ENCODE data around the gene CATSPER2.
A peak's percentile ranks its signal among the peaks of the same experiment; 100 is the strongest.
"Not testable (repeated sequence)": the region's sequence is repeated elsewhere in the genome, so short reads cannot be mapped to it uniquely, and the experiment has no call there.

CATSPER2 gene

DNA sequence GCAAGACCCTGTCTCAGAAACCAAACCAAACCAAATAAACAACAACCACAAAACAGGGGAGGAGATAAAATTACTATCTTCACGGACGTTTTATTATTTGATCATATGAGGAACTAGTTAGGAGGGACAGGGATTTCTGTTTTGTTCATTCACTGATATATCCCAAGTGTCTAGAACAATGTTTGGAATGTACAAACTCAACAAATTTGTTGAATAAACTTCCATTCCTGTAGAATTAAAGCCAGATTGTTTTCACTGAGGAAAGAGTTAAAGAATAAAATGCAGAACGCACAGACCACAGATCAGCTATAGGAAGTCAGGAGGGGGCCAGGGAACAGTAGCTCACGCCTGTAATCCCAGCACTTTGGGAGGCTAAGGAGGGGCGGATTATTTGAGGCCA lies 23.5 kb downstream of the CATSPER2 start:
- TF ChIP-seq, protein P1, sequence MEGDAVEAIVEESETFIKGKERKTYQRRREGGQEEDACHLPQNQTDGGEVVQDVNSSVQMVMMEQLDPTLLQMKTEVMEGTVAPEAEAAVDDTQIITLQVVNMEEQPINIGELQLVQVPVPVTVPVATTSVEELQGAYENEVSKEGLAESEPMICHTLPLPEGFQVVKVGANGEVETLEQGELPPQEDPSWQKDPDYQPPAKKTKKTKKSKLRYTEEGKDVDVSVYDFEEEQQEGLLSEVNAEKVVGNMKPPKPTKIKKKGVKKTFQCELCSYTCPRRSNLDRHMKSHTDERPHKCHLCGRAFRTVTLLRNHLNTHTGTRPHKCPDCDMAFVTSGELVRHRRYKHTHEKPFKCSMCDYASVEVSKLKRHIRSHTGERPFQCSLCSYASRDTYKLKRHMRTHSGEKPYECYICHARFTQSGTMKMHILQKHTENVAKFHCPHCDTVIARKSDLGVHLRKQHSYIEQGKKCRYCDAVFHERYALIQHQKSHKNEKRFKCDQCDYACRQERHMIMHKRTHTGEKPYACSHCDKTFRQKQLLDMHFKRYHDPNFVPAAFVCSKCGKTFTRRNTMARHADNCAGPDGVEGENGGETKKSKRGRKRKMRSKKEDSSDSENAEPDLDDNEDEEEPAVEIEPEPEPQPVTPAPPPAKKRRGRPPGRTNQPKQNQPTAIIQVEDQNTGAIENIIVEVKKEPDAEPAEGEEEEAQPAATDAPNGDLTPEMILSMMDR (IDR thresholded peaks at IDR 0.05; ENCODE audit: low read depth, low read length) = no peak
- DNase-seq = no peak
- Histone ChIP-seq H3K9me3 (no peaks in the 10 kb centered on the region), H3K36me3 (no peaks in the 10 kb centered on the region), H3K4me3 (ENCODE audit: low read depth, low read length) (no peak overlapping the region), H3K4me1 (no peaks in the 10 kb centered on the region), H3K27me3 (no peaks in the 10 kb centered on the region)

DNA sequence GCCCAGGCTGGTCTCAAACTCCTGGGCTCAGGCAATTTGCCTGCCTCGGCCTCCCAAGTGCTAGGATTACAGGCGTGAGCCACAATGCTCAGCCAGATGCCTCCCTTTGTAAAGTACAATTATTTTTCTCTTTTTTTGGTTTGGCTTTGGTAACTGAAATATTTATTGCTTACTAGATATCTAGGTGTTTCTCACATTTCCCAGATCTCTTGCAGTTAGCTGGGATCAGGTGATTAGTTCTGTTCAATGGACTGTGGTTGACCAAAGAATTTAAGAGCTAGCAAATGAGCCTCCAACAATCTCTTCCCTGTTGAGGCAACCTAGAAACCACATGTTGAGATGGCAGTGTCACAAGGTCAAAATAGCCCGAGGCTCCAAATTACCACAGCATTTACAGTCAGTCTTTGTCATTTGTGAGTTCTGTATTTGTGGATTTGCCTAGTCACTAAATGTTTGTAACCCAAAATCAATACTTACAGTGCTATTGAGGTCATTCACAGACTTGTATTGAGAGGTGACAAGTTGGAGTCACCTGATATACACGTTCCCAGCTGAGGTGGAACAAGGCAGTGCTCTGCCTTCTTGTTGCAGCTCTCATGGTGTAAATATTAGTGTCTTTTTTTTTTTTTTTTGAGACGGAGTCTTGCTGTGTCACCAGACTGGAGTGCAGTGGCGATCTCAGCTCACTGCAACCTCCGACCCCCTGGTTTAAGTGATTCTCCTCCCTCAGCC lies 26.4 kb downstream of the CATSPER2 start:
- DNase-seq = not testable (repeated sequence)

DNA sequence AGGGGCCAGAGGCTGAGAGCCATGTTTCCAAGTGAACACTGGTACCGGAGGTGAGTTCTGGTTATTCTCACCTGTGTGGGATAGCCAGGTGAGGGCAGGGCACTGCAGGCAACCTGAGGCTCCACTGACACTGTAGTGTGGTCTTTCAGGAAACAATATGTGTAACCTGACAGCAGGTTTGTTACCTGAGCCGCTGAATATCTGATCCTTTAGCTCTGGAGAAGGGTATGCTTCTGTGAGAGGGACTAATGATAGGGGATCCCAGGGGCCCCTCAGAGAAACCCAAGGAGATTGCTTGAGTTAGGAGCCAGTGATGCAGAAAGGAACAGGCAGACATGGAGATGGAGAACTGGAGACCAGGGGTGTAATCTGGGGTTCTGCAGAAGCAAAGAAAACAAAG lies 29.9 kb downstream of the CATSPER2 start, which contains the start of gene STRC:
Gene STRC, minus strand, starts transcription at position 101 of the 400 bp plus-strand sequence. Its CDS starts 78 bp downstream, at position 23.
- not testable (repeated sequence) for H3K36me3 ChIP-seq; DNase-seq; H3K27me3 ChIP-seq; H3K9me3 ChIP-seq; H3K4me3 ChIP-seq (ENCODE audit: low read depth, low read length); H3K4me1 ChIP-seq

More for the DNA sequence above, 26.4 kb downstream of the CATSPER2 start:
- H3K36me3 ChIP-seq; H3K4me3 ChIP-seq (ENCODE audit: low read depth, low read length); H3K4me1 ChIP-seq; H3K9me3 ChIP-seq; H3K27me3 ChIP-seq: not testable (repeated sequence)

DNA sequence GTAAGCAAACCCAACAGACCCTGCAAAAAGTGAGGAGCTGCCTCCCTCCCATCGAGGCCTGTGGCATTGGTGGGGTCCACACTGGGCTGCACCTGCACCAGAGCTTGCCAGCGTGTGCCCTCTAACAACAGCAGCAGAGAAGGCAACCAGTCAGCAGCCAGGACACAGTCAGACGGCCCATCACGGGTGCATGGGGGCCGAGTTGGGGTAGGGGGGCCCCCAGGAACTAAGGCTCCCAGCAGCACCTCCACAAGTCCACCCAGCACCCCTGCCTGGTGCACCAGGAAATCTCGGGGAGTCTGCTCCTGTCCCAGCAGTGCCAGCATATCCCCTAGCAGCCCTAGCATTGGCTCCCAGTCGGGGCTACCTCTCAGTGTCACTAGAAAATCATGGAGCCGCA lies 30.9 kb downstream of the CATSPER2 start:
- not testable (repeated sequence) for DNase-seq, H3K9me3 ChIP-seq

DNA sequence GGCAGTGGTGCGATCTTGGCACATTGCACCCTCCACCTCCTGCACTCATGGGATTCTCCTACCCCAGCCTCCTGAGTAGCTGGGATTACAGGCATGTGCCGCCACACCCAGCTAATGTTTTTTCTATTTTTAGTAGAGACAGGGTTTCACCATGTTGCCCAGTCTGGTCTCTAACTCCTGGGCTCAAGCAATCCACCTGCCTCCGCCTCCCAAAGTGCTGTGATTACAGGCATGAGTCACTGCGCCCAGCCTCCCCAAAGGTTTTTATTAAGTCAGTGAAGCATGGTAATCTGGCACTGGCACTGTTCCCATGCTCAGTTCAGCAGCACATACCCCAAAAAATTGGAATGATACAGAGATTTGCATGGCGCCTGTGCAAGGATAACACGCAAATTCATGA lies 46.4 kb downstream of the CATSPER2 start:
- not testable (repeated sequence) for H3K27me3 ChIP-seq; H3K9me3 ChIP-seq; H3K36me3 ChIP-seq; H3K4me3 ChIP-seq (ENCODE audit: low read depth, low read length)
- peaks cover 13% of the 10 kb centered on the region for H3K4me1 ChIP-seq
- peak; percentile 88 for DNase-seq

More for the DNA sequence above, 30.9 kb downstream of the CATSPER2 start:
- not testable (repeated sequence) for H3K4me1 ChIP-seq; H3K27me3 ChIP-seq; H3K36me3 ChIP-seq; H3K4me3 ChIP-seq (ENCODE audit: low read depth, low read length)

DNA sequence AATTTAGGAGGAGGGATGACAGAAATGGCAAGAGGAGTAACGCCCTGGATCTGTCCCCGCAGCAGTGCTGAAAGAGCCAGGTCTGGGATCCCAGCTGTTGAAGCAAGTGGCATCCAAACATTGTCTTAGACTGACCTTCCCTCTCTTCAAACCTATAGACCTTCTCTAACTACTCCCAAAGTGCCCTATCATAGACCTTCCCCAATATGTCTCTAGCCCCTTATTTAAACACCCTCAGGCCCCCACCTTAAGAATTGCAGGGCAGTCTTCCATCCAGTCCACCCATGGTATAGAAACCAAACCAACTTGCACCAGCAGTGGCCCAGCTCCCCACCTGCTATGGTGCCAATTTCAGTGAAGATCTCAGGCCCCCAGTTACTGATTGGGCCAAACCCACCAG lies 48.4 kb downstream of the CATSPER2 start:
- not testable (repeated sequence) for H3K9me3 ChIP-seq; H3K4me3 ChIP-seq (ENCODE audit: low read depth, low read length); H3K36me3 ChIP-seq; H3K27me3 ChIP-seq; DNase-seq
- peaks cover 13% of the 10 kb centered on the region for H3K4me1 ChIP-seq

DNA sequence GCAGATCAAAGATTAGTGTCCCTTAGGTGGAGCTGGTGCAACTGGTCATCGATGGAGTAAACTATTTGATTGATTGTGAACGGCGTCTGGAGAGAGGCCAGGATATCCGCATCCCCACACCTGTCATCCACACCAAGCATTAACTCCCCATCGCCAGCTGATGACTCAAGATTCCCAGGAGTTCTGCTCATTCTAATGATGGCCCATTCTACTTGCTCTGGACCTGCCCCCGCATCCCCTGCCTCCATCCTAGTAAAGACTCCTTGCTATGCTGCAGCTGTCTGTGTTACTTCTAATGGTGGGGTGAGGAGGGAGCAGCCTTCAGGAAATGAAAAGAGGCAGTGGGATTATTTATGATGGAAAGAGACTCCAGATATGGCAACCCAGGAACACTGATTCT lies 49.5 kb downstream of the CATSPER2 start:
- H3K4me3 ChIP-seq (ENCODE audit: low read depth, low read length); H3K36me3 ChIP-seq; H3K27me3 ChIP-seq; DNase-seq; H3K9me3 ChIP-seq: not testable (repeated sequence)
- peaks cover 13% of the 10 kb centered on the region for H3K4me1 ChIP-seq

DNA sequence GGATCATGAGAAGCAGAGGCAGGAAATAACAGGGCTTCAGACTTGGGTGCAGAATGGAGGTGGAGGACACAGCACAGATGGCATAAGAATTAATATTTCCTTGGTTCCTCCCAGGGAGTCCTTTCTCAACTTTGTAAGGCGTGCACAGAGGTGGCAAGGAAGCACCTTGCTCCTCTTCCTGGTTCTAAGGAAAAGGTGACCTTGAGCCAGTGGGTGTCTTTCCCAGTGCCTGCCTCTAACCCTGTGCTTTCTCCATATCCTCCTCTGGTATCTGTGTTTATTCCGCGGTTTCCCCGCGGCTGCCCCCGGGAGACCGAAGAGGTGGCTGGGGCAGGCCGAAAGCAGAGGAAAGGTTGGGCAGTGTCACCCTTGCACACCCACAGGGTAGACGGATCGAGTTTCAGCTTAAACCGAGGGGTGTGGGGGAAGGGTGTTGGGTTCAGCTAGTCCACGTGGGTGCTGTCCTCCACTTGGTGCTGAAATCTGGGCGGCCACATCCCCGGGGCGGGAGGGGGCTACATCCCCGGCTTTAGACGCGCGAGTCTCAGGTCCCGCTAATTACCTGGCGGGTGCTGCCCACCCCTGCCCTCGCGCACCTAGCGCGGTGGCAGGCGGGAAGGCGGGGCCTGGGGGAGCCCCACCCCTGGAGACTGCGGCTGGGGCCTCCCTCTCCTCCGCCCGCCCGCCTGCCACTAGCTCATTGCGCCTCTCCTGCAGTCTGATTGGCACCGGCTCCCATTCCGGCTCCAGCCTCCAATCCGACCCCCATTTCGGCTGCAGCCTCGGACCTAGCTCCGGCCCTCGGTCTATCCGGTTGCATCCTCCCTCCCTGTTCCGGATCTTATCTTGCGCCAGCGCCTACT lies 55.1 kb downstream of the CATSPER2 start, which contains the start of gene CKMT1B:
Gene CKMT1B, plus strand, starts transcription at position 700 of the 863 bp plus-strand sequence. CDS start 192 bp downstream, outside the sequence.
- not testable (repeated sequence) for DNase-seq; H3K27me3 ChIP-seq; H3K36me3 ChIP-seq; H3K9me3 ChIP-seq; H3K4me3 ChIP-seq (ENCODE audit: low read depth, low read length); H3K4me1 ChIP-seq

DNA sequence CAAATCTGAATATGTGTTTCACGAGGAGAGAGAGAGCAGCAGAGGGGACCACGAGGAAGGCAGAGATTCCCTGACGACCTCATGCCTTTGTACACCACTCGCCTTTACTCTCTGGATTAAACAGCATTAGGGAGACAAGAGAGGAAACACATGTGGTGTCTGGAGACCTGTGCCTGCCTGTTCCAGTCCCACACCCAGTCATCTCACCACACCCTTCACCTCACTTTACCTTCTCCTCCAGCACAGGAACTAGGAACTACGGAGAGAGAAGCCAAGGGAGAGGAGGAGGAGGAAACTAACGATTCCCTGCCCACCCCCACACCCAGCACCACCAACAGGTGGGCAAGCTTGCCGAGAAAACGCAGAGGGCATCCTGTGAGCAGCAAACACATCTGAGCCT lies 55.8 kb downstream of the CATSPER2 start:
- not testable (repeated sequence) for H3K27me3 ChIP-seq; DNase-seq; H3K4me1 ChIP-seq; H3K4me3 ChIP-seq (ENCODE audit: low read depth, low read length); H3K36me3 ChIP-seq; H3K9me3 ChIP-seq

DNA sequence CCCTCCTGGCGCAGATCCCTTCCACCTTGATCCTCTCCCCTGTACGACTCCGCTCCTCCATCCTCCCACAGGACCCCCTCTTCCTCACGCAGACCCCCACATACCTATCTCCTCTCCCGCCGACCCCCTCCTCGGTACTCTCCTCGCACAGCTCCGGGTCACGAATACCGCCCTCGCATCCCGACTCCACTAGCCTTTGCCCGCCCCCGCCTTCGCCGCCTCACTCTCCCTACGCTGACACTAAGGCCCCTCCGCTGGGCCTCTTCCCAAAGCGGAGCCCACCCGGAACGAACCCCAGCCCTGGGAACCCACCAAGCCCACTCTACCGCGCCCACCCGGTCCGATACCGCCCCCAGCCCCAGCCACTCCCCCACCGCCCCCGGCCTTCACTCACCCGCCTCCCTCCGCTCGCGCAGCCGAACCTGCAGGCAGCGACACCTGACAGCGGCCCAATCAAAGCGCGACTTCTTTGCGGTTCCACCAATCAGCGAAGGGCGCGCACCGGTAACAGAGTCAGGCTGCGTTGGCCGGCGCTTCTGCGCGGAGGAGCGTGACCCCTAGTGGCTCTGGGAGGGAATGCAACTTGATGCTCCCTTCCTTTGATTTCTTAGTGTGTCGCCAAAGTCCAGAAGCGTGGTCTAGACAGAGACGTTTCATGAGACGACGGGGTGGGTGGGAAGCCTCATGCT lies 58.7 kb downstream of the CATSPER2 start, which contains the start of gene PPIP5K1:
Gene PPIP5K1, minus strand, starts transcription at position 431 of the 689 bp plus-strand sequence. CDS start 5,704 bp downstream, outside the sequence.
- DNase-seq; H3K36me3 ChIP-seq; H3K27me3 ChIP-seq; H3K4me3 ChIP-seq (ENCODE audit: low read depth, low read length); H3K4me1 ChIP-seq; H3K9me3 ChIP-seq: not testable (repeated sequence)
